Measurements from ENCODE around the gene FOSL2. TPM values are rescaled to one million over a fixed set of nuclear protein-coding genes. Genes with fewer than 3 reads are reported as not detected.

The FOSL2 gene
- total RNA-seq, 2 experiments from 2014 or later: 37.3 to 40.9 TPM

- no peak overlapping the region for H3K27ac Mint-ChIP-seq
- CTCF ChIA-PET: interaction anchor here (1.3 kb wide), 1 partner anchor 759 kb away, joined by 3 read pairs; no protein-coding TSS in a partner anchor
- H3K27me3 Mint-ChIP-seq (ENCODE audit: low read depth): peaks cover 8% of the 10 kb centered on the region
- DNase-seq (no peak), ATAC-seq (no peak)
- peaks cover 14% of the 10 kb centered on the region for H3K9me3 Mint-ChIP-seq (ENCODE audit: insufficient read depth)
- H3K4me3 Mint-ChIP-seq: no peak overlapping the region
- H3K36me3 Mint-ChIP-seq (ENCODE audit: low read depth): peaks cover 10% of the 10 kb centered on the region
- peaks cover 43% of the 10 kb centered on the region for H3K4me1 Mint-ChIP-seq (ENCODE audit: low read depth)
- POLR2A ChIA-PET: no interaction called here
Observed at GRCh38 chr2:28462122-28462521, 69.5 kb downstream of the FOSL2 start.

- no peak for ATAC-seq
- Mint-ChIP-seq H3K27ac (no peak overlapping the region), H3K4me1 (ENCODE audit: low read depth) (peaks cover 43% of the 10 kb centered on the region), H3K27me3 (ENCODE audit: low read depth) (peaks cover 11% of the 10 kb centered on the region), H3K4me3 (no peak overlapping the region), H3K36me3 (ENCODE audit: low read depth) (peaks cover 10% of the 10 kb centered on the region), H3K9me3 (ENCODE audit: insufficient read depth) (peaks cover 14% of the 10 kb centered on the region)
- DNase-seq: no peak
- POLR2A ChIA-PET: no interaction called here
- CTCF ChIA-PET: interaction anchor here (1.3 kb wide), 1 partner anchor 760 kb away, joined by 3 read pairs; no protein-coding TSS in a partner anchor
Observed at GRCh38 chr2:28463211-28463816, 70.7 kb downstream of the FOSL2 start.

GRCh38 chr2:28463893-28464292 is 71.2 kb downstream of the FOSL2 start:
- Mint-ChIP-seq H3K9me3 (ENCODE audit: insufficient read depth) (peaks cover 14% of the 10 kb centered on the region), H3K4me1 (ENCODE audit: low read depth) (peaks cover 43% of the 10 kb centered on the region), H3K27me3 (ENCODE audit: low read depth) (peaks cover 14% of the 10 kb centered on the region), H3K4me3 (no peak overlapping the region), H3K27ac (no peak overlapping the region), H3K36me3 (ENCODE audit: low read depth) (peaks cover 10% of the 10 kb centered on the region)
- ChIA-PET POLR2A (no interaction called here), CTCF (no interaction called here)
- DNase-seq (no peak), ATAC-seq (no peak)

GRCh38 chr2:28465148-28465885 is 72.7 kb downstream of the FOSL2 start:
- no peak overlapping the region for H3K4me3 Mint-ChIP-seq
- ChIA-PET CTCF (interaction anchor here (1.5 kb wide), 1 partner anchor 12 kb away, joined by 4 read pairs; no protein-coding TSS in a partner anchor), POLR2A (no interaction called here)
- peak; percentile 82 for ATAC-seq
- H3K4me1 Mint-ChIP-seq (ENCODE audit: low read depth): peaks cover 56% of the 10 kb centered on the region
- peak overlapping the region; percentile 68 for H3K27ac Mint-ChIP-seq
- peak; percentile 36 for DNase-seq
- H3K27me3 Mint-ChIP-seq (ENCODE audit: low read depth): peaks cover 14% of the 10 kb centered on the region
- peaks cover 14% of the 10 kb centered on the region for H3K9me3 Mint-ChIP-seq (ENCODE audit: insufficient read depth)
- peaks cover 10% of the 10 kb centered on the region for H3K36me3 Mint-ChIP-seq (ENCODE audit: low read depth)

Other genes starting within 250 kb of the FOSL2 start
- gene PLB1, start 103.2 kb downstream of the FOSL2 start, total RNA-seq: 1 to 10 TPM; 1.0 to 1.4 TPM